Measurements from ENCODE around the gene LGALS7B. TPM values are rescaled to one million over a fixed set of nuclear protein-coding genes. Genes with fewer than 3 reads are reported as not detected.
"Not testable (repeated sequence)": the region's sequence is repeated elsewhere in the genome, so short reads cannot be mapped to it uniquely, and the experiment has no call there.

The LGALS7B gene
- total RNA-seq, 2 donors from 2014 or later, result 1.8 TPM; not detected in 1

GRCh38 chr19:38774181-38774950 is 14.6 kb upstream of the LGALS7B start:
- Histone ChIP-seq H3K36me3 (no peaks in the 10 kb centered on the region), H3K9me3 (no peaks in the 10 kb centered on the region), H3K27me3 (no peaks in the 10 kb centered on the region), H3K4me1 (peaks cover 0 to 7% of the 10 kb centered on the region in 2 donors), H3K4me3 (no peak overlapping the region), H3K27ac (no peak overlapping the region)
- DNase-seq (ENCODE audit: low spot score), result no peak
- TF ChIP-seq CTCF (IDR thresholded peaks at IDR 0.05), result no peak

DNA sequence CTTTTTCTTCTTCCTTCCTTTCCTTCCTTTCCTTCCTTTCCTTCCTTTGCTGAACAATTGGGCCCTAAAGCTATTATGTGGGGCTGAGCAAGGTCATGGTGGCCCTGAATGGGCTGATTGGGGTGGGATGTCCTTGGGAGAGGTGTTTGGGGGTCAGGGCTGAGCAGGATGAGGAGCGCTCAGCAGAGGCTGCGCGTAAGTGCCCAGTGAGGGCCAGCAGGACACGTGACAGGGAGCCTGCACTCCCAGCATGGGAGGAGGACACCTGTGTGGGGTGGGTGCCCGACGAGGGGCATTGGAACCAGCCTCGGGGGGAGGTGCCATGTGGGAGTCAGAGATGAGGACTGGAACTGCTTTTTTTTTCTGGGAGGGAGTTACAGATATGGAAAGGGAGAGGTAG is 10.3 kb upstream of the LGALS7B start:
- H3K9me3 ChIP-seq, result no peaks in the 10 kb centered on the region
- TF ChIP-seq CTCF (IDR thresholded peaks at IDR 0.05), result no peak
- H3K4me3 ChIP-seq, result no peak overlapping the region
- no peak overlapping the region for H3K27ac ChIP-seq
- H3K27me3 ChIP-seq, result no peaks in the 10 kb centered on the region
- H3K36me3 ChIP-seq, result no peaks in the 10 kb centered on the region
- H3K4me1 ChIP-seq, result no peaks in the 10 kb centered on the region
- no peak for DNase-seq (ENCODE audit: low spot score)

DNA sequence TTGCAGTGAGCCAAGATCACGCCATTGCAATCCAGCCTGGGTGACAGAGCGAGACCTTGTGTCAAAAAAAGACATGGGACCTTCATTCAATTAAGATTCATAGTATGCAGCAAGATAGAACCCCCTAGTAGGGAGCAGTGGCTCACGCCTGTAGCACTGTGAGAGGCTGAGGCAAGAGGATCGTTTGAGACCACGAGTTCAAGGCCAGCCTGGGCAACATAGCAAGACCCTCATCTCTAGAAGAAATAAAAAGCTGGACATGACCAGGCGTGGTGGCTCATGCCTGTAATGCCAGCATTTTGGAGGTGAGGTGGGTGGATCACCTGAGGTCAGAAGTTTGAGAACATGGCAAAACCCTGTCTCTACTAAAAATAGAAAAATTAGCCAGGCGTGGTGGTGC is 8.6 kb upstream of the LGALS7B start:
- no peaks in the 10 kb centered on the region for H3K4me1 ChIP-seq
- no peak for DNase-seq (ENCODE audit: low spot score)
- H3K4me3 ChIP-seq, result no peak overlapping the region
- no peaks in the 10 kb centered on the region for H3K36me3 ChIP-seq
- TF ChIP-seq CTCF (IDR thresholded peaks at IDR 0.05), result no peak
- no peaks in the 10 kb centered on the region for H3K9me3 ChIP-seq
- no peak overlapping the region for H3K27ac ChIP-seq
- no peaks in the 10 kb centered on the region for H3K27me3 ChIP-seq

GRCh38 chr19:38781058-38781457 is 7.9 kb upstream of the LGALS7B start:
- Histone ChIP-seq H3K9me3 (no peaks in the 10 kb centered on the region), H3K27ac (no peak overlapping the region), H3K36me3 (no peaks in the 10 kb centered on the region), H3K4me3 (no peak overlapping the region), H3K4me1 (no peaks in the 10 kb centered on the region), H3K27me3 (no peaks in the 10 kb centered on the region)
- no peak for TF ChIP-seq CTCF (IDR thresholded peaks at IDR 0.05)
- no peak for DNase-seq (ENCODE audit: low spot score)

- H3K27ac ChIP-seq; H3K27me3 ChIP-seq; H3K4me1 ChIP-seq; DNase-seq (ENCODE audit: low spot score); H3K4me3 ChIP-seq; H3K36me3 ChIP-seq; H3K9me3 ChIP-seq: not testable (repeated sequence)
Measured at GRCh38 chr19:38782212-38782611, 6.8 kb upstream of the LGALS7B start.

GRCh38 chr19:38784224-38784623 is 4.8 kb upstream of the LGALS7B start:
- no peaks in the 10 kb centered on the region for H3K4me1 ChIP-seq
- H3K27me3 ChIP-seq, result no peaks in the 10 kb centered on the region
- DNase-seq (ENCODE audit: low spot score), result no peak
- no peak for TF ChIP-seq CTCF (IDR thresholded peaks at IDR 0.05)
- no peaks in the 10 kb centered on the region for H3K9me3 ChIP-seq
- H3K36me3 ChIP-seq, result no peaks in the 10 kb centered on the region
- H3K27ac ChIP-seq, result no peak overlapping the region
- H3K4me3 ChIP-seq, result no peak overlapping the region
